ENCODE results near the gene GABPB2. TPM values are rescaled to one million over a fixed set of nuclear protein-coding genes. Genes with fewer than 3 reads are reported as not detected.

The GABPB2 gene
- total RNA-seq, 1 donor from 2014 or later: 10.8 TPM

DNA sequence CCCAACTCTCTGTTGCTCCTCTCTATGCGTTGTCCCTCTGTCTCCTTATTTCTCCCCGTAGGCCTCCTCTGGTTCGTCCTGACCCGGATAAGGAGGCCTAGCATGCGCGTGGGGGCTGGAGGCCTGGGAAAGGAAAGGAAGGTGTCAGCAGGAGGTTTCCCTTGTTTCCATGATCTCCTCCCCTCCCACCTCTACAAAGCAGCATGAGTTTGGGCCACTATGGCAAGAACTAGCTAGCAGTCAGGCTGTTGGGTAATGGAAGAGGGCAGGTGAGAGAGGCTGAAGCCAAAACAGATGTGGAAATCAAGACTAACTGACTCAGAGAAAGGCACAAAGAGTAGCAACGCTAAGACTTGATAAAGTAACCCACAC lies 76.6 kb downstream of the GABPB2 start:
- TF ChIP-seq, protein P1, sequence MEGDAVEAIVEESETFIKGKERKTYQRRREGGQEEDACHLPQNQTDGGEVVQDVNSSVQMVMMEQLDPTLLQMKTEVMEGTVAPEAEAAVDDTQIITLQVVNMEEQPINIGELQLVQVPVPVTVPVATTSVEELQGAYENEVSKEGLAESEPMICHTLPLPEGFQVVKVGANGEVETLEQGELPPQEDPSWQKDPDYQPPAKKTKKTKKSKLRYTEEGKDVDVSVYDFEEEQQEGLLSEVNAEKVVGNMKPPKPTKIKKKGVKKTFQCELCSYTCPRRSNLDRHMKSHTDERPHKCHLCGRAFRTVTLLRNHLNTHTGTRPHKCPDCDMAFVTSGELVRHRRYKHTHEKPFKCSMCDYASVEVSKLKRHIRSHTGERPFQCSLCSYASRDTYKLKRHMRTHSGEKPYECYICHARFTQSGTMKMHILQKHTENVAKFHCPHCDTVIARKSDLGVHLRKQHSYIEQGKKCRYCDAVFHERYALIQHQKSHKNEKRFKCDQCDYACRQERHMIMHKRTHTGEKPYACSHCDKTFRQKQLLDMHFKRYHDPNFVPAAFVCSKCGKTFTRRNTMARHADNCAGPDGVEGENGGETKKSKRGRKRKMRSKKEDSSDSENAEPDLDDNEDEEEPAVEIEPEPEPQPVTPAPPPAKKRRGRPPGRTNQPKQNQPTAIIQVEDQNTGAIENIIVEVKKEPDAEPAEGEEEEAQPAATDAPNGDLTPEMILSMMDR (IDR thresholded peaks at IDR 0.05; ENCODE audit: insufficient read depth, low read length, severe bottlenecking): no peak
- peaks cover 2% of the 10 kb centered on the region for H3K27me3 ChIP-seq (ENCODE audit: control insufficient read depth, insufficient read depth, low read length)
- peak; percentile 62 for DNase-seq (ENCODE audit: low read depth)
- no peaks in the 10 kb centered on the region for H3K36me3 ChIP-seq (ENCODE audit: control insufficient read depth, insufficient read depth, low read length)
- H3K4me3 ChIP-seq (ENCODE audit: low read depth, low read length): peak overlapping the region; percentile 63
- FAIRE-seq: no peak

DNA sequence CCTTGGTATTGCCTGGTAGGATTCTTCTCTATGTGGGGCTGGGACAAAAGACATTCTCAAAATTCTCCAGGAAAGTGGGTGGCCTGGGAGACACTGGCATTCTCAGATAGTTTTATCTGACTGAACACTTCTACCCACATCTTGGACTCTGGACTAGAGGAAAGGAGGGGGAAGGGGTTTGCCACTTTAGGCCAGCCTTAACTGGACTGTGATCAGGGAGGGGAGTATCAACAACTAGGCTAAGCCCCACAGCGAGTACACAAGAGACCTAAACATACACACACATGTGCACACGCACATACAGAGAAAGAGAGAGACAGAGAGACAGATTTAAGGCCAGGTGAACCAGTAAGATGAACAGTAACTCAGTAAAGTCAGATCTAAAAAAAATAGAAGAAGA lies 77.1 kb downstream of the GABPB2 start:
- Histone ChIP-seq H3K36me3 (ENCODE audit: control insufficient read depth, insufficient read depth, low read length) (no peaks in the 10 kb centered on the region), H3K4me3 (ENCODE audit: low read depth, low read length) (no peak overlapping the region), H3K27me3 (ENCODE audit: control insufficient read depth, insufficient read depth, low read length) (peaks cover 2% of the 10 kb centered on the region)
- no peak for DNase-seq (ENCODE audit: low read depth)
- FAIRE-seq: no peak
- TF ChIP-seq, protein P1 (IDR thresholded peaks at IDR 0.05; ENCODE audit: insufficient read depth, low read length, severe bottlenecking): no peak

DNA sequence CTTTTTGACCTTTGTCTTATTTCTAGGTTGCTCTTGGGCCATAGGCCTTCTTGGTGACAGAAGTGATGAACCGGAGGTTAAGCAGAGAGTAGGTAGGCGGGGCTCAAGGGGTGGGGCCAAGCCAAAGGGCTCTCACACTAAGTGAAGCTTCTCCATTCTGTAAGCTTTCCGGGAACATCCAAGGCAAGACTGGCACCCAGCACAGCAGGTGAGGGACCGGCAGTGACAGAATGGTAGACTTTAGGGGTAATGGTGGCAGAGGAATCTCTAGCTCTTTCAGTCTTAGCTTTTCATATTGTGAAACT lies 85.9 kb downstream of the GABPB2 start, which contains the start of gene TNFAIP8L2:
Gene TNFAIP8L2 (plus strand): TSS at position 135 of the 305 bp plus-strand sequence. CDS start 2,049 bp downstream, outside the sequence.
- TF ChIP-seq, protein P1 (IDR thresholded peaks at IDR 0.05; ENCODE audit: insufficient read depth, low read length, severe bottlenecking): no peak
- Histone ChIP-seq H3K36me3 (ENCODE audit: control insufficient read depth, insufficient read depth, low read length) (peaks cover 8% of the 10 kb centered on the region), H3K4me3 (ENCODE audit: low read depth, low read length) (no peak within 1 kb of the TSS), H3K27me3 (ENCODE audit: control insufficient read depth, insufficient read depth, low read length) (no peaks in the 10 kb centered on the region)
- DNase-seq (ENCODE audit: low read depth) (no peak), FAIRE-seq (no peak)

GRCh38 chr1:151157067-151157531 lies 86.5 kb downstream of the GABPB2 start:
- Histone ChIP-seq H3K27me3 (ENCODE audit: control insufficient read depth, insufficient read depth, low read length) (no peaks in the 10 kb centered on the region), H3K36me3 (ENCODE audit: control insufficient read depth, insufficient read depth, low read length) (peaks cover 10% of the 10 kb centered on the region), H3K4me3 (ENCODE audit: low read depth, low read length) (no peak overlapping the region)
- TF ChIP-seq, protein P1 (IDR thresholded peaks at IDR 0.05; ENCODE audit: insufficient read depth, low read length, severe bottlenecking): no peak
- FAIRE-seq: no peak
- no peak for DNase-seq (ENCODE audit: low read depth)

DNA sequence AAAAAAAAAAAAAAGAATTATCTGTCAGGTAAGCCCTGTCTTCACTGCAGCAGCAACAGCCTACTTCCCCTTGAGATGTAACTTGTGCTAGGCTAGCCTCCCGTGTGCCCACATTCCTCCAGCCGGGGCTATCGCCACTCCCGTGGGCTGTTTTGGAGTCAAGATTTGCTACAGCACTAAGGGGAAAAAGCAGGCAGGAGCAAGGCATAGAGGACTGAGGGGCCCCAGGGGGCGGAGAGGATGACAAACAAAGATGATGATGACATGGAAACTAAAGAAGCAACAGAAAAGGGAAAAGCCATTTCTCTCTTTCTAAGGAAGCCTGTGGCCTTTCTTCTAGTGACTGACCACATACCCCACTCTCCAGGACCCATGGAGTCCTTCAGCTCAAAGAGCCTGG lies 87.8 kb downstream of the GABPB2 start:
- FAIRE-seq (no peak), DNase-seq (ENCODE audit: low read depth) (no peak)
- TF ChIP-seq, protein P1 (IDR thresholded peaks at IDR 0.05; ENCODE audit: insufficient read depth, low read length, severe bottlenecking): no peak
- Histone ChIP-seq H3K36me3 (ENCODE audit: control insufficient read depth, insufficient read depth, low read length) (peaks cover 10% of the 10 kb centered on the region), H3K4me3 (ENCODE audit: low read depth, low read length) (no peak overlapping the region), H3K27me3 (ENCODE audit: control insufficient read depth, insufficient read depth, low read length) (no peaks in the 10 kb centered on the region)

DNA sequence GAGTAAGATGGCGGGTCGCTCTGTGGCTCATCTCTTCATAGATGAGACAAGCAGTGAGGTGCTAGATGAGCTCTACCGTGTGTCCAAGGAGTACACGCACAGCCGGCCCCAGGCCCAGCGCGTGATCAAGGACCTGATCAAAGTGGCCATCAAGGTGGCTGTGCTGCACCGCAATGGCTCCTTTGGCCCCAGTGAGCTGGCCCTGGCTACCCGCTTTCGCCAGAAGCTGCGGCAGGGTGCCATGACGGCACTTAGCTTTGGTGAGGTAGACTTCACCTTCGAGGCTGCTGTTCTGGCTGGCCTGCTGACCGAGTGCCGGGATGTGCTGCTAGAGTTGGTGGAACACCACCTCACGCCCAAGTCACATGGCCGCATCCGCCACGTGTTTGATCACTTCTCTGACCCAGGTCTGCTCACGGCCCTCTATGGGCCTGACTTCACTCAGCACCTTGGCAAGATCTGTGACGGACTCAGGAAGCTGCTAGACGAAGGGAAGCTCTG lies 88.2 kb downstream of the GABPB2 start:
- DNase-seq (ENCODE audit: low read depth): no peak
- FAIRE-seq: no peak
- peaks cover 10% of the 10 kb centered on the region for H3K36me3 ChIP-seq (ENCODE audit: control insufficient read depth, insufficient read depth, low read length)
- H3K4me3 ChIP-seq (ENCODE audit: low read depth, low read length): no peak overlapping the region
- TF ChIP-seq, protein P1 (IDR thresholded peaks at IDR 0.05; ENCODE audit: insufficient read depth, low read length, severe bottlenecking): no peak
- no peaks in the 10 kb centered on the region for H3K27me3 ChIP-seq (ENCODE audit: control insufficient read depth, insufficient read depth, low read length)

Data from bronchial epithelial cell (primary cell).